CD4-positive, alpha-beta T cell treated with Interleukin-17A for 1 hour (primary cell): ENCODE data around the gene MYT1.
"Not testable (repeated sequence)": the region's sequence is repeated elsewhere in the genome, so short reads cannot be mapped to it uniquely, and the experiment has no call there.

Experiments used
- DNase-seq: peaks from one replicate; pipeline ENCODE4 v3.0.0-alpha.2; 2020

MYT1 gene

GRCh38 chr20:64164123-64164836 lies at the start of gene MYT1:
Gene MYT1, plus strand, starts transcription at chr20:64164452. Its CDS starts 34,410 bp downstream, at chr20:64198862.
- DNase-seq, result no peak

- DNase-seq, result no peak
Observed at GRCh38 chr20:64115171-64115911, 48.9 kb upstream of the MYT1 start.

- DNase-seq, result no peak
Observed at GRCh38 chr20:64116016-64116415, 48.2 kb upstream of the MYT1 start.

DNA sequence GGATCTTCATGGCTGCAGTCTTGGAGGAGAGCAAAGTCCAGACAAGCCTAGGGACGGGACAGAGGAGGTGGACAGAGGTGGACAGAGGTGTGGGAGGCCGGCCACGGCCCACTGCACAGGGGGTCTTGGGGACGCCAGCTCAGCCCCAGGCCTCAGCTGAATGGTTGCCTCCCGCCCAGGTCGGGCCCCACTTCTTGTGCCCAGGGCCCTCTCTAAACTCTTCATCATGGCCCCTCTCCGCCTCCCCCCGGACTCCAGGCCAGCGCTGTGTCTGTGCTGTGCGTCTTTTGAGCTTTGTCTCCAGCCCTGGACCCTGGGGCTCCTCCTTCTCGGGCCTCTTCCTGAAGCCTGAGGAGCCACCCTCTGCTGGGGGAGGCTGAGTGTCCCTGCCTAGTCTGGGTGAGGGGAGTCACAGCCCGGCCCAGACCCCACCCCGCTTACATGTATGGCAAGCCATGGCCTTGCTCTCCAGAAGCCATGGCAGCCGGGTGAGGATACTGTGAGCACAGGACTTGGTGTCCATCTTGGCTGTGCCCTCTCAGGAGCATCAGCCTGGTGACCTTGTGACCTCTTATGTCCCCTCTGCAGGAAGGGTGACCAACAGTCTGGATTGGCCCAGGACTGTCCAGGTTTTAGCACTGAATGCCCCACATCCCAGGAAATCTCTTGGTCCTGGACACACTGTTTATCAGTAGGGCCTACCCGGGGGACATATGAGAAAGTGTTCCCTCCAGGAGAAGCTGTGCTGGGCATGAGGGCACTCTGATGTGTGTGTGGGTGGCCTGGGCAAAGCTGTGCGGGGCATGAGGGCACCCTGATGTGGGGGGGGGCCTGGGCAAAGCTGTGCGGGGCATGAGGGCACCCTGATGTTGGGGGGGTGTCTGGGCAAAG lies 47.5 kb upstream of the MYT1 start:
- no peak for DNase-seq

DNA sequence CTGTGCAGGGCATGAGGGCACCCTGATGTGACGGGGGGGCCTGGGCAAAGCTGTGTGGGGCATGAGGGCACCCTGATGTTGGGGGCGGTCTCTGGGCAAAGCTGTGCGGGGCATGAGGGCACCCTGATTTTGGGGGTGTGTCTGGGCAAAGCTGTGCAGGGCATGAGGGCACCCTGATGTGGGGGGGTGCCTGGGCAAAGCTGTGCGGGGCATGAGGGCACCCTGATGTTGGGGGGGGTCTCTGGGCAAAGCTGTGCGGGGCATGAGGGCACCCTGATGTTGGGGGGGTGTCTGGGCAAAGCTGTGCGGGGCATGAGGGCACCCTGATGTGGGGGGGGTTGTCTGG lies 46.8 kb upstream of the MYT1 start:
- DNase-seq, result not testable (repeated sequence)

- no peak for DNase-seq
Observed at GRCh38 chr20:64119301-64119680, 45.0 kb upstream of the MYT1 start.

GRCh38 chr20:64119681-64120341 lies 44.4 kb upstream of the MYT1 start:
- no peak for DNase-seq

DNA sequence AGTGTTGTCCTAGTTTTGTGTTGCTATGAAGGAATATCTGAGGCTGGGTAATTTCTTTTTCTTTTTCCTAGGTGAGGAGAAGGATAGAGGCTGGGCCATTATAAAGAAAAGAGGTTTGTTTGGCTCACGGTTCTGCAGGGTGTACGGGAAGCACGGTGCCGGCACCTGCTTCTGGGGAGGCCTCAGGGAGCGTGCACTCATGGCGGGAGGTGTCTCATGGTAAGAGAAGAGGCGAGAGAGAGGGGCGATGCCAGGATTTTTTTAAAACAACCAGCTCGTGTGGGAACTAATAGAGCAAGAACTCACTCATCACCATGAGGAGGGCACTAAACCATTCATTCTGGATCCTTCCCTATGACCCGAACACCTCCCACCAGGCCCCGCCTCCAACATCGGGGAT lies 42.7 kb upstream of the MYT1 start:
- DNase-seq, result no peak

DNA sequence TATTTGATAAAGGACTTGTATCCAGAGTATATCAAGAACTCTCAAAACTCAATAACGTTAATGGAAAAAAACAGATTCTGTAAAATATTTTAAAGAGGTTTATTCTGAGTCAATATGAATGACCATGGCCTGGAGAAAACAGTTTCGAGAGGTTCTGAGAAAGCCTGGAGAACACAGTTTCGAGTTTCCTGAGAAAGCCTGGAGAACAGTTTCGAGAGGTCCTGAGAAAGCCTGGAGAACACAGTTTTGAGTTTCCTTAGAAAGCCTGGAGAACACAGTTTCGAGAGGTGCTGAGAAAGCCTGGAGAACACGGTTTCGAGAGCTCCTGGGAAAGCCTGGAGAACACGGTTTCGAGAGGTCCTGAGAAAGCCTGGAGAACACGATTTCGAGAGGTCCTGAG lies 41.3 kb upstream of the MYT1 start:
- DNase-seq, result not testable (repeated sequence)

DNA sequence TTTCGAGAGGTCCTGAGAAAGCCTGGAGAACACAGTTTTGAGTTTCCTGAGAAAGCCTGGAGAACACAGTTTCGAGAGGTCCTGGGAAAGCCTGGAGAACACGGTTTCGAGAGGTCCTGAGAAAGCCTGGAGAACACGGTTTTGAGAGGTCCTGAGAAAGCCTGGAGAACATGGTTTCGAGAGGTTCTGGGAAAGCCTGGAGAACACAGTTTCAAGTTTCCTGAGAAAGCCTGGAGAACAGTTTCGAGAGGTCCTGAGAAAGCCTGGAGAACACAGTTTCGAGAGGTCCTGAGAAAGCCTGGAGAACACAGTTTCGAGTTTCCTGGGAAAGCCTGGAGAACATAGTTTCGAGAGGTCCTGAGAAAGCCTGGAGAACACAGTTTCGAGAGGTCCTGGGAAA lies 40.7 kb upstream of the MYT1 start:
- not testable (repeated sequence) for DNase-seq

GRCh38 chr20:64129146-64129782 lies 35.0 kb upstream of the MYT1 start:
- no peak for DNase-seq

DNA sequence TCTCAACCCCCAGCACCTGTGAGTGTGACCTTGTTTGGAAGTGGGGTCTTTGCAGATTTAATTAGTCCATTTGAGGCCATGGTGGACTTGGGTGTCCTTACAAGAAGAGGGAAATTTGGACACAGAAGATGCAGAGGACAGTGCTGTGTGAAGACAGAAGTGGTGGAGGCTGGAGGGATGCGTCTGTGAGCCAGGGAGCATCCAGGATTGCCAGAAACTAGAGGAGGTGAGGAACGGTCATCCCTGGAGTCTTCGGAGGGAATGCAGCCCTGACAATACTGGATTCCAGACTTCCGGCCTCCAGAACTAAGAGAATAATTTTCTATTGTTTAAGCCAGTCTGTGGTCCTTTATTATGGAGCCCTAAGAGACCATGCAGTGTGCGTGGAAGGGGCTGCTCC lies 34.0 kb upstream of the MYT1 start:
- DNase-seq, result no peak

GRCh38 chr20:64130876-64131275 lies 33.4 kb upstream of the MYT1 start:
- no peak for DNase-seq

DNA sequence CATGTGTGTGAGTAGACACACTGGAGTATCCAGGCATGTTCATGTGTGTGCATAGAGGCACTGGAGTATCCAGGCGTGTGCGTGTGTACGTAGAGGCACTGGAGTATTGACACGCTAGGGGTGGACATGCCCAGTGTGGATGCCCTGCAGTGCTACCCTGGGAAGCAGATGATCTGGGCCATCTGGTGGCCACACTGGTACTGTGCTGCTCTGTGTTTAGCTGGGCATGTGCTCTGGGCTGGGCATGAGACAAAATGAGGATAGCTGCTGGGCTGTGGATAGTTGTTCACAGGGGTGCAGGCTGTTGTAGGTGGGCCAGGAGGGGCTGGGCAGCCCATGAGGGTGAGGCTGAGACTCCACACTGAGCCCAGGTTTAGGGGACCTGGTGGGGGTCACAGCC lies 32.8 kb upstream of the MYT1 start:
- no peak for DNase-seq

- DNase-seq, result no peak
Observed at GRCh38 chr20:64133951-64134407, 30.3 kb upstream of the MYT1 start.

- DNase-seq, result not testable (repeated sequence)
Observed at GRCh38 chr20:64134744-64135143, 29.5 kb upstream of the MYT1 start.

DNA sequence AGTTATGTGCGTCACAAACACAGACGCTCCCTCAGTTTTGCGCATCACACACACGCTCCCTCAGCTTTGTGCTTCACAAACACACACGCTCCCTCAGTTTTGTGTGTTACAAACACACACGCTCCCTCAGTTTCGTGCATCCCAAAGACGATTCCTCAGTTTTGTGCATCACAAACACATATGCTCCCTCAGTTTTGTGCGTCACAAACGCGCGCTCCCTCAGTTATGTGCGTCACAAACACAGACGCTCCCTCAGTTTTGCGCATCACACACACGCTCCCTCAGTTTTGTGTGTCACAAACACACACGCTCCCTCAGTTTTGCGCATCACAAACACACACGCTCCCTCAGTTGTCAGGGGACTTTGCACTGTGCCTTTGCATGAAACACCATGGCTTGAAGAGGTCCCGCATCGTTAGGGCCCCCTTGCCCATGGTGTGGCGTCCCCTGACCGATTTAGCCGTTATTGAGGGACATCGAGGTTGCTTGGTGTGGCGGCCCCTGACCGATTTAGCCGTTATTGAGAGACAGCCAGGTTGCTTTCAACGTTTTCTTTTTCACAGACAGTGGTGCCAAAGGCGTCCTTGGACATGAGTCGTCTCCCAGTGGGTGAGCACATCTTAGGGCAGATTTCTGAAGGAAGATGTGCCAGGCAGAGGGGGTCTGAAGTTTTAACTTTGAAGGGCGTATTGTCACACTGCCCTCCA lies 28.1 kb upstream of the MYT1 start:
- no peak for DNase-seq

GRCh38 chr20:64137598-64138031 lies 26.6 kb upstream of the MYT1 start:
- DNase-seq, result no peak

DNA sequence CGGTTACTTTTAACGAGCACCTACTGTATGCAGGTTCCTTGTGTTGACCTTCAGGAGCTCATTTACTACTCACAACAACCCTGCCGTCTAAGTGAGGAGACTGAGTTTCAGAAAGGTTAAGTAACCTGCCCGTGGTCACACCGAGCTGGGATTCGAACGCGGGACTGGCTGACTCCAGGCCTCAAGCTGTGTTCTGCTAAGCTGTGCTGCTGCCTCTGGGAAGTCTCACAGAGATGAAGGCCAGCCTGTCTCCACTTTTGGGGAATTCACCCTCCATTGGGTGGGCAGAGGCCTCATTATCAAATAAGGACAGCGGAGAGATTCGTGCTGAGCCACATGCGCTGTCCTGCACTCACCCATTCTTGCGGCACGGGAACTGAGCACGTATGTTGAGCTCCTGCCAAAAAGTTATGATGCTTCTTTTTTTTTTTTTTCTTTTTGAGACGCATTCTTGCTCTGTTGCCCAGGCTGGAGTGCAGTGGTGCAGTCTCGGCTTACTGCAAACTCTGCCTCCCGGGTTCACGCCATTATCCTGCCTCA lies 25.9 kb upstream of the MYT1 start:
- DNase-seq, result no peak

- no peak for DNase-seq
Observed at GRCh38 chr20:64139199-64140060, 24.8 kb upstream of the MYT1 start.
